ENCODE results near the gene PCDHGA4.
"Not testable (repeated sequence)": the region's sequence is repeated elsewhere in the genome, so short reads cannot be mapped to it uniquely, and the experiment has no call there.

Gene PCDHGA4

DNA sequence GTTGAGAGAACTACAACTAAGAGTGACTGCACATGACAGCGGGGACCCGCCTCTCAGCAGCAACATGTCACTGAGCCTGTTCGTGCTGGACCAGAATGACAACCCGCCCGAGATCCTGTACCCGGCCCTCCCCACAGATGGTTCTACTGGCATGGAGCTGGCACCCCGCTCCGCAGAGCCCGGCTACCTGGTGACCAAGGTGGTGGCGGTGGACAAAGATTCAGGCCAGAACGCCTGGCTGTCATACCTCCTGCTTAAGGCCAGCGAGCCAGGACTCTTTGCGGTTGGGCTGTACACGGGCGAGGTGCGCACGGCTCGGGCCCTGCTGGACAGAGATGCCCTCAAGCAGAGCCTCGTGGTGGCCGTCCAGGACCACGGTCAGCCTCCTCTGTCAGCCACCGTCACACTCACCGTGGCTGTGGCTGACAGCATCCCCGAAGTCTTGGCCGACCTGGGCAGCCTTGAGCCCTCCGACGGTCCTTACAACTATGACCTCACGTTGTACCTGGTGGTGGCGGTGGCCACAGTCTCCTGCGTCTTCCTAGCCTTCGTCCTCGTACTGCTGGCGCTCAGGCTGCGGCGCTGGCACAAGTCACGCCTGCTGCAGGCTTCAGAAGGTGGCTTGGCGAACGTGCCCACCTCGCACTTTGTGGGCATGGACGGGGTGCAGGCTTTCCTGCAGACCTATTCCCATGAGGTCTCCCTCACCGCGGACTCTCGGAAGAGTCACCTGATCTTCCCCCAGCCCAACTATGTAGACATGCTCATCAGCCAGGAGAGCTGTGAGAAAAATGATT is 29.8 kb downstream of the PCDHGA4 start:
- DNase-seq = no peak

DNA sequence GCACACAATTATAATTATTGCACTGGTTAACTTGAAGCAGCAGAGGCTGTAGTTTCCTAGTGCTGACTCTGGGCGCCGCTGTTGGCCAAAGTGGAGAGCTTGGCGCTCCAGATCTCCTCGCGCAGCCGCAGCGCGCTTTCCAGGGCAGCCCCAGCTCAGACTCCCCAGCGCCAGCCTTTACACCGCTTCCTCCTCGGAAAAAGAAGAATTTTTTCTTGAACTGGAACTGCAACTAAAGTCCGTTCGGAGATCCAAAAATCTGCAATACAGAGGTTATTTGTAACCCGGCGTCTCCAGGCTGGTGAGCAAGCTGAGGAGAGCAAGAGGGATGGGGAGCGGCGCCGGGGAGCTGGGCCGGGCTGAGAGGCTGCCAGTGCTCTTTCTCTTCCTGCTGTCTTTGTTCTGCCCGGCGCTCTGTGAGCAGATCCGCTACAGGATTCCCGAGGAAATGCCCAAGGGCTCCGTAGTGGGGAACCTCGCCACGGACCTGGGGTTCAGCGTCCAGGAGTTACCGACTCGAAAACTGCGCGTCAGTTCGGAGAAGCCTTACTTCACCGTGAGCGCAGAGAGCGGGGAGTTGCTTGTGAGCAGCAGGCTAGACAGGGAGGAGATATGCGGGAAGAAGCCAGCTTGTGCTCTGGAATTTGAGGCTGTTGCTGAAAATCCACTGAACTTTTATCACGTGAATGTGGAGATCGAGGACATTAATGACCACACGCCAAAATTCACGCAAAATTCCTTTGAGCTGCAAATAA is 32.9 kb downstream of the PCDHGA4 start, which contains the start of gene PCDHGB4:
Gene PCDHGB4 (plus strand): TSS at position 142 of the 755 bp plus-strand sequence. CDS start 187 bp downstream, at position 329.
- not testable (repeated sequence) for DNase-seq

DNA sequence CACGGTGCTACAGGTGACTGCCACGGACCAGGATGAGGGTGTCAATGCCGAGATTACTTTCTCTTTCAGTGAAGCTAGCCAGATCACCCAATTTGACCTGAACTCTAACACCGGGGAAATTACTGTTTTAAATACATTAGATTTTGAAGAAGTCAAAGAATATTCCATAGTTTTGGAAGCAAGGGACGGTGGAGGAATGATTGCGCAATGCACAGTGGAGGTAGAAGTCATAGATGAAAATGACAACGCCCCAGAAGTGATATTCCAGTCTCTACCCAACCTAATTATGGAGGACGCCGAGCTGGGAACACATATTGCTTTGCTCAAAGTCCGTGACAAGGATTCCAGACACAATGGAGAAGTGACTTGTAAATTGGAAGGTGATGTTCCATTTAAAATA is 33.8 kb downstream of the PCDHGA4 start:
- DNase-seq = no peak

DNA sequence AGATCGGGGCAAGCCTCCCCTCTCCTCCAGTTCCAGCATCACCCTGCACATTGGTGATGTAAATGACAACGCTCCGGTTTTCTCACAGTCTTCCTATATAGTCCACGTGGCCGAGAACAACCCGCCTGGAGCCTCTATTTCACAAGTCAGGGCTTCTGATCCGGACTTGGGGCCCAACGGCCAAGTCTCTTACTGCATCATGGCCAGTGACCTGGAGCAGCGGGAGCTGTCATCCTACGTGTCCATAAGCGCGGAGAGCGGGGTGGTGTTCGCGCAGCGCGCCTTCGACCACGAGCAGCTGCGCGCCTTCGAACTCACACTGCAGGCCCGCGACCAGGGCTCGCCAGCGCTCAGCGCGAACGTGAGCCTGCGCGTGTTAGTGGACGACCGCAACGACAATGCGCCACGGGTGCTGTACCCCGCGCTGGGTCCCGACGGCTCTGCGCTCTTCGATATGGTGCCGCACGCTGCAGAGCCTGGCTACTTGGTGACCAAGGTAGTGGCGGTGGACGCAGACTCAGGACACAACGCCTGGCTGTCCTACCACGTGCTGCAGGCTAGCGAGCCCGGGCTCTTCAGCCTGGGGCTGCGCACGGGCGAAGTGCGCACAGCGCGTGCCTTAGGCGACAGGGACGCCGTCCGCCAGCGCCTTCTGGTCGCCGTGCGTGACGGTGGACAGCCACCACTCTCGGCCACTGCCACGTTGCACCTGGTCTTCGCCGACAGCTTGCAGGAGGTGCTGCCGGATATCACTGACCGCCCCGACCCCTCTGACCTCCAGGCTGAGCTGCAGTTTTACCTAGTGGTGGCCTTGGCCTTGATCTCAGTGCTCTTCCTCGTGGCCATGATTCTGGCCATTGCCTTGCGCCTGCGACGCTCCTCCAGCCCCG is 34.6 kb downstream of the PCDHGA4 start:
- DNase-seq = no peak

DNA sequence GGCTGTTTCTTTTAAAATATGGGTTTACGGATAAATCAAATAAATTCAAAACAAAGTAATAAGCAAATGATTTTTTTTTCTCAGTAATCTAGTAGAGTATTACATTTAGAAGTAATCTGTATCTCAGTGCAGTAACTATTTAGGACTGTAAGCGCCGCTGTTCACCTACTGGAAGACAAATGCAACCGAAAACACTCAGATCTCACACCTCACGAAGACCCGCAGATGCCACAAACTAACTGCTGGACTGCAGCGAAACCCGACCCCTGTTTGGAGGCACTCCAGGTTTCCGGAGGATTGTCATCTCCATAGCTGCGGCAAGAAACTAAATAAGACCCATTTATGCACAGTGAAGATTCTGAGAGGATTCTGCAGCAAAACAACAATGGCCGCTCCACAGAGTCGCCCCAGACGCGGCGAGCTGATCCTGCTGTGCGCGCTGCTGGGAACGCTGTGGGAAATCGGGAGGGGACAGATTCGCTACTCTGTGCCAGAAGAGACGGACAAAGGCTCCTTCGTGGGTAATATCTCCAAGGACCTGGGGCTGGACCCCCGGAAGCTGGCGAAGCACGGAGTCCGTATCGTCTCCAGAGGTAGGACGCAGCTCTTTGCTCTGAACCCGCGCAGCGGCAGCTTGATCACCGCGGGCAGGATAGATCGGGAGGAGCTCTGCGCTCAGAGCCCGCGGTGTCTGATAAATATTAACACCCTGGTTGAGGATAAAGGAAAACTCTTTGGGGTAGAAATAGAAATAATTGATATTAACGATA is 37.8 kb downstream of the PCDHGA4 start, which contains the start of gene PCDHGA8:
Gene PCDHGA8 (plus strand): TSS at position 205 of the 770 bp plus-strand sequence. CDS start 181 bp downstream, at position 386.
- no peak for DNase-seq

DNA sequence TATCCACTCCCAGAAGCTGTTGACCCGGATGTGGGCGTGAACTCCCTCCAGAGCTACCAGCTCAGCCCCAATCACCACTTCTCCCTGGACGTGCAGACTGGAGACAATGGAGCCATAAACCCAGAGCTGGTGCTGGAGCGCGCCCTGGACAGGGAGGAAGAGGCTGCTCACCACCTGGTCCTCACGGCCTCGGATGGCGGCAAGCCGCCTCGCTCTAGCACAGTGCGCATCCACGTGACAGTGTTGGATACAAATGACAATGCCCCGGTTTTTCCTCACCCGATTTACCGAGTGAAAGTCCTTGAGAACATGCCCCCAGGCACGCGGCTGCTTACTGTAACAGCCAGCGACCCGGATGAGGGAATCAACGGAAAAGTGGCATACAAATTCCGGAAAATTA is 38.4 kb downstream of the PCDHGA4 start:
- no peak for DNase-seq

DNA sequence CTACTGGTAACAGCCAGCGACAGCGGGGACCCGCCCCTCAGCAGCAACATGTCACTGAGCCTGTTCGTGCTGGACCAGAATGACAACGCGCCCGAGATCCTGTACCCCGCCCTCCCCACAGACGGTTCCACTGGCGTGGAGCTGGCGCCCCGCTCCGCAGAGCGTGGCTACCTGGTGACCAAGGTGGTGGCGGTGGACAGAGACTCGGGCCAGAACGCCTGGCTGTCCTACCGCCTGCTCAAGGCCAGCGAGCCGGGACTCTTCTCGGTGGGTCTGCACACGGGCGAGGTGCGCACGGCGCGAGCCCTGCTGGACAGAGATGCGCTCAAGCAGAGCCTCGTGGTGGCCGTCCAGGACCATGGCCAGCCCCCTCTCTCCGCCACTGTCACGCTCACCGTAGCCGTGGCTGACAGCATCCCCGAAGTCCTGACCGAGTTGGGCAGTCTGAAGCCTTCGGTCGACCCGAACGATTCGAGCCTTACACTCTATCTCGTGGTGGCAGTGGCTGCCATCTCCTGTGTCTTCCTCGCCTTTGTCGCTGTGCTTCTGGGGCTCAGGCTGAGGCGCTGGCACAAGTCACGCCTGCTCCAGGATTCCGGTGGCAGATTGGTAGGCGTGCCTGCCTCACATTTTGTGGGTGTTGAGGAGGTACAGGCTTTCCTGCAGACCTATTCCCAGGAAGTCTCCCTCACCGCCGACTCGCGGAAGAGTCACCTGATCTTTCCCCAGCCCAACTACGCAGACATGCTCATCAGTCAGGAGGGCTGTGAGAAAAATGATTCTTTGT is 39.8 kb downstream of the PCDHGA4 start:
- not testable (repeated sequence) for DNase-seq

DNA sequence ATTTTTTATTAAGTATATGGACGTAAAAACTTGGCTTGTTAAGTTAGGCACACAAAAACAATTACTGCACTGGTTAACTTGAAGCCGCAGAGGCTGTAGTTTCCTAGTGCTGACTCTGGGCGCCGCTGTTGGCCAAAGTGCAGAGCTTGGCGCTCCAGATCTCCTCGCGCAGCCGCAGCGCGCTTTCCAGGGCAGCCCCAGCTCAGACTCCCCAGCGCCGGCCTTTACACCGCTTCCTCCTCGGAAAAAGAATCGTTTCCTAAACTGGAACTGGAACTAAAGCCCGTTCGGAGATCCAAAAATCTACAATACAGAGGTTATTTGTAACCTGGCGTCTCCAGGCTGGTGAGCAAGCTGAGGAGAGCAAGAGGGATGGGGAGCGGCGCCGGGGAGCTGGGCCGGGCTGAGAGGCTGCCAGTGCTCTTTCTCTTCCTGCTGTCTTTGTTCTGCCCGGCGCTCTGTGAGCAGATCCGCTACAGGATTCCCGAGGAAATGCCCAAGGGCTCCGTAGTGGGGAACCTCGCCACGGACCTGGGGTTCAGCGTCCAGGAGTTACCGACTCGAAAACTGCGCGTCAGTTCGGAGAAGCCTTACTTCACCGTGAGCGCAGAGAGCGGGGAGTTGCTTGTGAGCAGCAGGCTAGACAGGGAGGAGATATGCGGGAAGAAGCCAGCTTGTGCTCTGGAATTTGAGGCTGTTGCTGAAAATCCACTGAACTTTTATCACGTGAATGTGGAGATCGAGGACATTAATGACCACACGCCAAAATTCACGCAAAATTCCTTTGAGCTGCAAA is 43.1 kb downstream of the PCDHGA4 start, which contains the start of gene PCDHGB5:
Gene PCDHGB5 (plus strand): TSS at position 192 of the 796 bp plus-strand sequence. CDS start 181 bp downstream, at position 373.
- DNase-seq = not testable (repeated sequence)

DNA sequence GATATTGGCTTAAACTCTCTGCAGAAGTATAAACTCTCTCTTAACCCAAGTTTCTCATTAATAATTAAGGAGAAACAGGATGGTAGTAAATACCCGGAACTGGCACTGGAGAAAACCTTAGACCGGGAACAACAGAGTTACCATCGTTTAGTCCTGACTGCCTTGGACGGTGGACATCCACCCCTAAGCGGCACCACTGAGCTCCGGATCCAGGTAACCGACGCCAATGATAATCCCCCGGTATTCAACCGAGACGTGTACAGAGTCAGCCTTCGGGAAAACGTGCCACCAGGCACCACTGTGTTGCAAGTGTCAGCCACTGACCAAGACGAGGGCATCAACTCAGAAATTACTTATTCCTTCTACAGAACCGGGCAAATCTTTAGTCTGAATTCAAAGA is 43.8 kb downstream of the PCDHGA4 start:
- no peak for DNase-seq

DNA sequence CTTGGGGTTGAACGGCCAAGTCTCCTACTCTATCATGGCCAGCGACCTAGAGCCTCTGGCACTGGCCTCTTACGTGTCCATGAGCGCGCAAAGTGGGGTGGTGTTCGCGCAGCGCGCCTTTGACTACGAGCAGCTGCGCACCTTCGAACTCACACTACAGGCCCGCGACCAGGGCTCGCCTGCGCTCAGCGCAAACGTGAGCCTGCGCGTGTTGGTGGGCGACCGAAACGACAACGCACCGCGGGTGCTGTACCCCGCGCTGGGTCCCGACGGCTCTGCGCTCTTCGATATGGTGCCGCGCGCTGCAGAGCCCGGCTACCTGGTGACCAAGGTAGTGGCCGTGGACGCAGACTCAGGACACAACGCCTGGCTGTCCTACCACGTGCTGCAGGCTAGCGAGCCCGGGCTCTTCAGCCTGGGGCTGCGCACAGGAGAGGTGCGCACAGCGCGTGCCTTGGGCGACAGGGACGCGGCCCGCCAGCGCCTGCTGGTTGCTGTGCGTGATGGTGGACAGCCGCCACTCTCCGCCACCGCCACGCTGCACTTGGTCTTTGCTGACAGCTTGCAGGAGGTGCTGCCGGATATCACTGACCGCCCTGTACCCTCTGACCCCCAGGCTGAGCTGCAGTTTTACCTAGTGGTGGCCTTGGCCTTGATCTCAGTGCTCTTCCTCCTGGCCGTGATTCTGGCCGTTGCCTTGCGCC is 44.9 kb downstream of the PCDHGA4 start:
- no peak for DNase-seq

DNA sequence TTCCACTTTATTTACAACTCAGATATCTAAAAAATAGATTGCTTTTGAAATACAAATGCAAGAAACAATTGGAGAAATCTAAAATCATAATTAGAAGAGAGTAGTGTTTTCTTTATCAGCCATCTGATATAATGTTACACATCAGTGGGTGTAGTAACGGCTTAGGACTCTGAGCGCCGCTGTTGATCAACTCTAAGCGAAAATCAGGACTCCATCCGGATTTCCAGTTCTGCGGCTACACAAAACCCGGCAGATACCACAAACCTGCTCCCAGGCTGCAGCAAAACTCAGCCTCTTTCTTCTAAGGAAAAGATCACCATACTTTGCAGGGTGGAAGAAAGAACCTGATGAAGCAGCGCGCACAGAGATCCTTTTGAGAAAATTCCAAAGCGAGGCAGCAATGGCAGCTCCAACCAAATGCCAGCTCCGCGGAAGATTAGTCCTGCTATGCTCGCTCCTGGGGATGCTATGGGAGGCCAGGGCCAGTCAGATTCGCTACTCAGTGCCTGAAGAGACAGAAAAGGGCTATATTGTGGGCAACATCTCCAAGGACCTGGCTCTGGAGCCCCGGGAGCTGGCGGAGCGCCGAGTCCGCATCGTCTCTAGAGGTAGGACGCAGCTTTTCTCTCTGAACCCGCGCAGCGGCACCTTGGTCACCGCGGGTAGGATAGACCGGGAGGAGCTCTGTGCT is 47.9 kb downstream of the PCDHGA4 start, which contains the start of gene PCDHGA9:
Gene PCDHGA9 (plus strand): TSS at position 226 of the 691 bp plus-strand sequence. CDS start 175 bp downstream, at position 401.
- no peak for DNase-seq

DNA sequence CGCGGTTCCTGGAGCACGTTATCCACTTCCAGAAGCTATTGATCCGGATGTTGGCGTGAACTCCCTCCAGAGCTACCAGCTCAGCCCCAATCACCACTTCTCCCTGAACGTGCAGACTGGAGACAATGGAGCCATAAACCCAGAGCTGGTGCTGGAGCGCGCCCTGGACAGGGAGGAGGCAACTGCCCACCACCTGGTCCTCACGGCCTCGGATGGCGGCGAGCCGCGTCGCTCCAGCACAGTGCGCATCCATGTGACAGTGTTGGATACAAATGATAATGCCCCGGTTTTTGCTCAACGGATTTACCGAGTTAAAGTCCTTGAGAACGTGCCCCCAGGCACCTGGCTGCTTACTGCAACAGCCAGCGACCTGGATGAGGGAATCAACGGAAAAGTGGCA is 48.6 kb downstream of the PCDHGA4 start:
- no peak for DNase-seq

Measured in femur (tissue), 1 donor.